ENCODE results near the gene DAG1.
A peak's percentile ranks its signal among the peaks of the same experiment; 100 is the strongest.

DAG1 gene

GRCh38 chr3:49453621-49454020 is 16.4 kb upstream of the DAG1 start:
- H3K36me3 ChIP-seq (ENCODE audit: insufficient read depth, low read length) = no peaks in the 10 kb centered on the region
- no peak overlapping the region for H3K9ac ChIP-seq (ENCODE audit: insufficient read length)
- TF ChIP-seq POLR2AphosphoS5 (IDR thresholded peaks at IDR 0.05; ENCODE audit: borderline replicate concordance, low read depth, low read length) (no peak), EZH2 (IDR thresholded peaks at IDR 0.05) (no peak), FOXP2 (optimal IDR thresholded peaks at IDR 0.05; ENCODE audit: control extremely low read depth, extremely low read length, insufficient read depth) (no peak)
- no peak overlapping the region for H3K4me3 ChIP-seq
- no peaks in the 10 kb centered on the region for H3K9me3 ChIP-seq (ENCODE audit: low read depth, low read length)
- no peak overlapping the region for H3K27ac ChIP-seq
- no peak for DNase-seq (ENCODE audit: low read depth, low spot score)

- H3K27ac ChIP-seq = no peak overlapping the region
- no peaks in the 10 kb centered on the region for H3K36me3 ChIP-seq (ENCODE audit: insufficient read depth, low read length)
- H3K4me3 ChIP-seq = no peak overlapping the region
- TF ChIP-seq POLR2AphosphoS5 (IDR thresholded peaks at IDR 0.05; ENCODE audit: borderline replicate concordance, low read depth, low read length) (no peak), FOXP2 (optimal IDR thresholded peaks at IDR 0.05; ENCODE audit: control extremely low read depth, extremely low read length, insufficient read depth) (no peak), EZH2 (IDR thresholded peaks at IDR 0.05) (no peak)
- no peak overlapping the region for H3K9ac ChIP-seq (ENCODE audit: insufficient read length)
- no peaks in the 10 kb centered on the region for H3K9me3 ChIP-seq (ENCODE audit: low read depth, low read length)
- no peak for DNase-seq (ENCODE audit: low read depth, low spot score)
Observed at GRCh38 chr3:49454458-49454857, 15.6 kb upstream of the DAG1 start.

- Histone ChIP-seq H3K4me3 (no peak overlapping the region), H3K36me3 (ENCODE audit: insufficient read depth, low read length) (no peaks in the 10 kb centered on the region), H3K27ac (no peak overlapping the region), H3K9me3 (ENCODE audit: low read depth, low read length) (no peaks in the 10 kb centered on the region), H3K9ac (ENCODE audit: insufficient read length) (no peak overlapping the region)
- DNase-seq (ENCODE audit: low read depth, low spot score) = no peak
- TF ChIP-seq EZH2 (IDR thresholded peaks at IDR 0.05) (no peak), POLR2AphosphoS5 (IDR thresholded peaks at IDR 0.05; ENCODE audit: borderline replicate concordance, low read depth, low read length) (no peak), FOXP2 (optimal IDR thresholded peaks at IDR 0.05; ENCODE audit: control extremely low read depth, extremely low read length, insufficient read depth) (no peak)
Observed at GRCh38 chr3:49454898-49455681, 15.0 kb upstream of the DAG1 start.

GRCh38 chr3:49456466-49456865 is 13.6 kb upstream of the DAG1 start:
- no peak for DNase-seq (ENCODE audit: low read depth, low spot score)
- Histone ChIP-seq H3K36me3 (ENCODE audit: insufficient read depth, low read length) (no peaks in the 10 kb centered on the region), H3K9me3 (ENCODE audit: low read depth, low read length) (no peaks in the 10 kb centered on the region), H3K9ac (ENCODE audit: insufficient read length) (no peak overlapping the region), H3K27ac (no peak overlapping the region), H3K4me3 (no peak overlapping the region)
- TF ChIP-seq EZH2 (IDR thresholded peaks at IDR 0.05) (no peak), POLR2AphosphoS5 (IDR thresholded peaks at IDR 0.05; ENCODE audit: borderline replicate concordance, low read depth, low read length) (no peak), FOXP2 (optimal IDR thresholded peaks at IDR 0.05; ENCODE audit: control extremely low read depth, extremely low read length, insufficient read depth) (no peak)

- TF ChIP-seq FOXP2 (optimal IDR thresholded peaks at IDR 0.05; ENCODE audit: control extremely low read depth, extremely low read length, insufficient read depth) (no peak), EZH2 (IDR thresholded peaks at IDR 0.05) (no peak), POLR2AphosphoS5 (IDR thresholded peaks at IDR 0.05; ENCODE audit: borderline replicate concordance, low read depth, low read length) (no peak)
- no peaks in the 10 kb centered on the region for H3K36me3 ChIP-seq (ENCODE audit: insufficient read depth, low read length)
- no peak overlapping the region for H3K4me3 ChIP-seq
- no peak for DNase-seq (ENCODE audit: low read depth, low spot score)
- no peak overlapping the region for H3K9ac ChIP-seq (ENCODE audit: insufficient read length)
- no peaks in the 10 kb centered on the region for H3K9me3 ChIP-seq (ENCODE audit: low read depth, low read length)
- no peak overlapping the region for H3K27ac ChIP-seq
Observed at GRCh38 chr3:49460188-49460890, 9.7 kb upstream of the DAG1 start.

- no peak overlapping the region for H3K4me3 ChIP-seq
Observed at GRCh38 chr3:49460956-49461355, 9.1 kb upstream of the DAG1 start.

GRCh38 chr3:49461443-49462171 is 8.5 kb upstream of the DAG1 start:
- Histone ChIP-seq H3K4me3 (no peak overlapping the region), H3K27ac (no peak overlapping the region), H3K36me3 (ENCODE audit: insufficient read depth, low read length) (no peaks in the 10 kb centered on the region), H3K9ac (ENCODE audit: insufficient read length) (no peak overlapping the region), H3K9me3 (ENCODE audit: low read depth, low read length) (no peaks in the 10 kb centered on the region)
- DNase-seq (ENCODE audit: low read depth, low spot score) = no peak
- no peak for TF ChIP-seq POLR2AphosphoS5 (IDR thresholded peaks at IDR 0.05; ENCODE audit: borderline replicate concordance, low read depth, low read length)
- TF ChIP-seq FOXP2 (optimal IDR thresholded peaks at IDR 0.05; ENCODE audit: control extremely low read depth, extremely low read length, insufficient read depth) = no peak
- TF ChIP-seq EZH2 (IDR thresholded peaks at IDR 0.05) = no peak

More at GRCh38 chr3:49460956-49461355, 9.1 kb upstream of the DAG1 start:
- TF ChIP-seq FOXP2 (optimal IDR thresholded peaks at IDR 0.05; ENCODE audit: control extremely low read depth, extremely low read length, insufficient read depth) = no peak
- TF ChIP-seq EZH2 (IDR thresholded peaks at IDR 0.05) = no peak
- no peak for TF ChIP-seq POLR2AphosphoS5 (IDR thresholded peaks at IDR 0.05; ENCODE audit: borderline replicate concordance, low read depth, low read length)
- H3K36me3 ChIP-seq (ENCODE audit: insufficient read depth, low read length) = no peaks in the 10 kb centered on the region
- no peak for DNase-seq (ENCODE audit: low read depth, low spot score)
- no peak overlapping the region for H3K27ac ChIP-seq
- H3K9ac ChIP-seq (ENCODE audit: insufficient read length) = no peak overlapping the region
- no peaks in the 10 kb centered on the region for H3K9me3 ChIP-seq (ENCODE audit: low read depth, low read length)

- H3K9ac ChIP-seq (ENCODE audit: insufficient read length) = peak overlapping the region; percentile 20
- no peak overlapping the region for H3K27ac ChIP-seq
Observed at GRCh38 chr3:49462222-49462621, 7.8 kb upstream of the DAG1 start.

More at GRCh38 chr3:49462222-49462621, 7.8 kb upstream of the DAG1 start:
- no peaks in the 10 kb centered on the region for H3K9me3 ChIP-seq (ENCODE audit: low read depth, low read length)
- H3K36me3 ChIP-seq (ENCODE audit: insufficient read depth, low read length) = no peaks in the 10 kb centered on the region
- no peak overlapping the region for H3K4me3 ChIP-seq
- no peak for DNase-seq (ENCODE audit: low read depth, low spot score)
- no peak for TF ChIP-seq EZH2 (IDR thresholded peaks at IDR 0.05)
- no peak for TF ChIP-seq POLR2AphosphoS5 (IDR thresholded peaks at IDR 0.05; ENCODE audit: borderline replicate concordance, low read depth, low read length)
- no peak for TF ChIP-seq FOXP2 (optimal IDR thresholded peaks at IDR 0.05; ENCODE audit: control extremely low read depth, extremely low read length, insufficient read depth)

Measured in SK-N-MC (cell line).